ENCODE measurements around the gene GALNT11.
"Not testable (repeated sequence)": the region's sequence is repeated elsewhere in the genome, so short reads cannot be mapped to it uniquely, and the experiment has no call there.

The GALNT11 gene

GRCh38 chr7:152013974-152014373 lies 11.5 kb upstream of the GALNT11 start:
- no peak for DNase-seq (ENCODE audit: low read depth)
- no peak overlapping the region for H3K4me3 ChIP-seq (ENCODE audit: low read length)
- TF ChIP-seq, protein P1, sequence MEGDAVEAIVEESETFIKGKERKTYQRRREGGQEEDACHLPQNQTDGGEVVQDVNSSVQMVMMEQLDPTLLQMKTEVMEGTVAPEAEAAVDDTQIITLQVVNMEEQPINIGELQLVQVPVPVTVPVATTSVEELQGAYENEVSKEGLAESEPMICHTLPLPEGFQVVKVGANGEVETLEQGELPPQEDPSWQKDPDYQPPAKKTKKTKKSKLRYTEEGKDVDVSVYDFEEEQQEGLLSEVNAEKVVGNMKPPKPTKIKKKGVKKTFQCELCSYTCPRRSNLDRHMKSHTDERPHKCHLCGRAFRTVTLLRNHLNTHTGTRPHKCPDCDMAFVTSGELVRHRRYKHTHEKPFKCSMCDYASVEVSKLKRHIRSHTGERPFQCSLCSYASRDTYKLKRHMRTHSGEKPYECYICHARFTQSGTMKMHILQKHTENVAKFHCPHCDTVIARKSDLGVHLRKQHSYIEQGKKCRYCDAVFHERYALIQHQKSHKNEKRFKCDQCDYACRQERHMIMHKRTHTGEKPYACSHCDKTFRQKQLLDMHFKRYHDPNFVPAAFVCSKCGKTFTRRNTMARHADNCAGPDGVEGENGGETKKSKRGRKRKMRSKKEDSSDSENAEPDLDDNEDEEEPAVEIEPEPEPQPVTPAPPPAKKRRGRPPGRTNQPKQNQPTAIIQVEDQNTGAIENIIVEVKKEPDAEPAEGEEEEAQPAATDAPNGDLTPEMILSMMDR (conservative IDR thresholded peaks at IDR 0.05; ENCODE audit: low read length) = no peak

GRCh38 chr7:152014722-152015121 lies 10.8 kb upstream of the GALNT11 start:
- TF ChIP-seq, protein P1 (conservative IDR thresholded peaks at IDR 0.05; ENCODE audit: low read length) = no peak
- no peak for DNase-seq (ENCODE audit: low read depth)
- no peak overlapping the region for H3K4me3 ChIP-seq (ENCODE audit: low read length)

GRCh38 chr7:152015600-152015999 lies 9.9 kb upstream of the GALNT11 start:
- TF ChIP-seq, protein P1 (conservative IDR thresholded peaks at IDR 0.05; ENCODE audit: low read length) = no peak
- DNase-seq (ENCODE audit: low read depth) = no peak
- no peak overlapping the region for H3K4me3 ChIP-seq (ENCODE audit: low read length)

DNA sequence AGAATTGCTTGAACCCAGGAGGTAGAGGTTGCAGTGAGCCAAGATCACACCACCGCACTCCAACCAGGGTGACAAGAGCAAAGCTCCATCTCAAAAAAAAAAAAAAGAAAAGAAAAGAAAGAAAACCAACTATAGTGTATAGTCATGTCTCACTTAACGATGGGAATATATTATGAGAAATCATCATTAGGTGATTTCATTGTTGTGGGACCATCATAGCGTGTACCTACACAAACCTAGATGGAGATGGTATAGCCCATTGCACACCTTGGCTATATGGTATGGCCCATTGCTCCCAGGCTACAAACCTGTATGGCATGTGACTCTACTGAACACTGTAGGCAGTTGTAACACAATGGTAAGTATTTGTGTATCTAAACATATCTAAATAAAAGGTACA lies 8.5 kb upstream of the GALNT11 start:
- no peak overlapping the region for H3K4me3 ChIP-seq (ENCODE audit: low read length)
- no peak for DNase-seq (ENCODE audit: low read depth)
- TF ChIP-seq, protein P1 (conservative IDR thresholded peaks at IDR 0.05; ENCODE audit: low read length) = no peak

DNA sequence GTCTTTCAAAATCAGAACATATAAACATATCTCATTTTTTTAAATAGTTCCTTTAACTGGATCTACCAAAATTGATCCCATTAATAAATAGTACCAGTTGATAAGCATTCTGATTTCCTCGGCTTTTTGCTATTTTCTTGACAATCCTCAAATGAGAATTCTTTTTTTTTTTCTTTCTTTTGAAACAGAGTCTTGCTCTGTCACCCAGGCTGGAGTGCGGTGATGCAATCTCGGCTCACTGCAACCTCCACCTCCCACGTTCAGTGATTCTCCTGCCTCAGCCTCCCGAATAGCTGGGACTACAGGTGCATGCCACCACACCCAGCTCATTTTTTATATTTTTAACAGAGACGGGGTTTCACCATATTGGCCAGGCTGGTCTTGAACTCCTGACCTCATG lies 7.8 kb upstream of the GALNT11 start:
- not testable (repeated sequence) for DNase-seq (ENCODE audit: low read depth); H3K4me3 ChIP-seq (ENCODE audit: low read length)

DNA sequence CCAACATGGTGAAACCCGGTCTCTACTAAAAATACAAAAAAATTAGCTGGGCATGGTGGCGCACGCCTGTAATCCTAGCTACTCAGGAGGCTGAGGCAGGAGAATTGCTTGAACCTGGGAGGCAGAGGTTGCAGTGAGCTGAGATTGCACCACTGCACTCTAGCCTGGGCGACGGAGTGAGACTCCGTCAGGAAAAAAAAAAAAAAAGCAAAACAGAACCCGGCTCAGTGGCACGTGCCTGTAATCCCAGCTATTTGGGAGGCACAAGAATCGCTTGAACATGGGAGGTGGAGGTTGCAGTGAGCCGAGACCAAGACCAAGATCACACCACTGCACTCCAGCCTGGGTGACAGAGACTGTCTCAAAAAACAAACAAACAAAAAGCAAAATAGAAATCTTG lies 3.7 kb upstream of the GALNT11 start:
- not testable (repeated sequence) for H3K4me3 ChIP-seq (ENCODE audit: low read length); DNase-seq (ENCODE audit: low read depth)

DNA sequence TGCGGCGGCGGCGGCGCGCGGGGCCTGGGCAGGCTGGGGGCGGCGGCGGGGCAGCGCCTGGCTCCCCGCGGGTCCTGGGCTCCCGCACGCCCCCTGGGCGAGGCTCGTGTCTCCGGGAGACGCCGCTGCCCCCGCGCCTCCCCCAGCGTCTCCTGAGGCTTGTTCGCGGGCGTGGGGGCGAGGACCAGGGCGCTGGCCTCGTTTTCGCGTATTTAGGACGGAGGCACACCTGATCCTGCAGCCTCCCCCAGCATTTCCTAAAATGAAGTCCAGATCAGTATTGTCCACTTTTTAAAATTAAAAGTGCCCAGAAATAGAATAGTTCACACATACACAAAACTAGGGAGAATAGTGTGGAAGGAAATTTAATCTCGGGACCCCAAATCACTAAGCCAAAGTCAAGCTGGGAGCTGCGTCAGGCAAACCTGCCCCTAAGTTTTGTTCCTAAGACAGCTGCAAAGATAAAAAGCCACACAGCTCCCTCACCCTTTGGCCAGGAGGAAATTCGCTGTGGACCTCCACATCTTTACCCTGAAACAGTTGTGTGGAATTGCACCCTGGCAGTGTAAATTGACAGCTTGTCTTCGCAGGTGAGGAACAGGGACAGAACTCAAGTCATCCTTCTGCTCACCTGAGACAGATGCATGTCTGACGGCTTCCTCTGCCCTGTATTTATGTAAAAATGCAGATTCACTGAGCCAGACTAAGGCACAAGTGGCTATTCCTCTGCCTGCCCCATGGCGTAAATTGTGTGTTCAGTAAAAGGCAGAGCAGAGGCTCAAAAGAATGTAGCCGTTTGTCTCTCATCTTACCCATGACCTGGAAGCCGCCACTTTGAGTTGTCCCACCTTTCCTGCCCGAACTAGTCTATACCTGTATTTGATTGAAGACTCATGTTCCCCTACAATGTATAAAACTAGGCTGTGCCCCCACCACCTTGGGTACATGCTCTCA lies 740 bp downstream of the GALNT11 start:
- no peak for DNase-seq (ENCODE audit: low read depth)
- TF ChIP-seq, protein P1 (conservative IDR thresholded peaks at IDR 0.05; ENCODE audit: low read length) = no peak

GRCh38 chr7:152027491-152028365 lies 2.3 kb downstream of the GALNT11 start:
- not testable (repeated sequence) for H3K4me3 ChIP-seq (ENCODE audit: low read length); DNase-seq (ENCODE audit: low read depth)

More for the DNA sequence above, 740 bp downstream of the GALNT11 start:
- H3K4me3 ChIP-seq (ENCODE audit: low read length) = peak overlapping the region; percentile 72
